NCI-H2196 (cell line): ENCODE results near the gene PPIG.
"Not testable (repeated sequence)": the region's sequence is repeated elsewhere in the genome, so short reads cannot be mapped to it uniquely, and the experiment has no call there.

ENCODE experiments used
- DNase-seq: peaks from one replicate; lab custom pipeline; 2025; ENCODE audit not compliant: unreplicated experiment; lab: John Stamatoyannopoulos, UW

PPIG gene

GRCh38 chr2:169663247-169663646 is 79.1 kb downstream of the PPIG start:
- DNase-seq = no peak

DNA sequence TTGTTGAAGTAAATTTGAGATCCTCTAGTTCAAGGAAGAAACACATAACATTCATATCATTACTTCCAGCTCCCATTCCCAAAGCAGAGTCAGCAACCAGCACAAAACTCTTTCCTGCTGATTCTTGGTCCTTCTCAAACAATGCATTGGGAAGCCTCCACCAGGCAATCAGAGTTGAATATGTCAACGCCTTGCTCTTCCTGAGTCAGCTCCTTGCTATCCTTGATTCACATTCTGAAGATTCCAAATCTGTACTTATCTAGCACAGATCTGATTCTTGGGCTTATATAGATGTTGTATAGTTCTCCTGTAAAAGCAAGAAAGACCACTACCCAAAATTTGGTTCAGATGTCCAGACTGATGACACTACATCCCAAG is 80.4 kb downstream of the PPIG start:
- DNase-seq = no peak

DNA sequence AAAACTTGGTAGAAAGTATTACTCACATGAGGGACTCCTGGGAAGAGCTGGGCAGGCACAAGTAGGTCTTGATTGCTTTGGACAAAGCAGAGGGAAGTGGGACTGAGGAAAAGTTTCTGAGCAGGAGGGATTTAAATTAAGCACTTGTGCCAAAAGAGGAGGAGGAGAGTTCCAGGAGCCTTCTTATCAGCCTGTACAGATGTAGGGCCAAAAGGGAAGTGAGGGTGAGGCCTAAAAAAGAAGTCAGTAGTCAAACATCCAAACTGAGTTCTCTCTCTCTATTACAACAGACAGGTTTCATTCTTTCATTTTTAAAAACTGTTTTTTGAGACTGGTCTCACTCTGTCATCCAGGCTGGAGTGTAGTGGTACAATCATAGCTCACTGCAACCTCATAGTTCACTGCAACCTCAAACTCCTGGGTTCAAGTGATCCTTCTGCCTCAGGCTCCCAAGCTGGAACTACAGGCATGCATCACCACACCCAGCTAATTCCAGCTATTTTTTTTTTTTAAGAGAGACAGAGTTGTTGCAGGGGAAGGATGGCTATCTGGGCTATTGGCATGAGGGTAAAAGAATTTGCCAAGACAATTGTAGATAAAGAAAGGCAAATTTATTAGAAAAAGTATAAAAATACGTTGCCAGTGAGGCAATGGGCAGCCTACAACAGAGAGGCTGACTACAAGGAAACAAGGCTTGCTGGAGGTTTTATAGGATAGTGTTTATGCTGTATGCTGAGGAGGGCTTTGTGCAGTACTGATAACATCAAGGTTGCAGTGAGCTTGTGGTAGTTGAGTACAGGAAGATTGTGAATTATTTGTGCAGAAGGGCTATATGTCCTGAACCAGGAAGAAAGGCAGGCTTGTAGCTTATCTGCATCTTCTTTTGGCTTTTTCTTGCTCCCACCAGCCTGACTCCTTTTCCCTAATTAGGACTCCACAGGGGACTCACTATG is 81.1 kb downstream of the PPIG start:
- DNase-seq = no peak

DNA sequence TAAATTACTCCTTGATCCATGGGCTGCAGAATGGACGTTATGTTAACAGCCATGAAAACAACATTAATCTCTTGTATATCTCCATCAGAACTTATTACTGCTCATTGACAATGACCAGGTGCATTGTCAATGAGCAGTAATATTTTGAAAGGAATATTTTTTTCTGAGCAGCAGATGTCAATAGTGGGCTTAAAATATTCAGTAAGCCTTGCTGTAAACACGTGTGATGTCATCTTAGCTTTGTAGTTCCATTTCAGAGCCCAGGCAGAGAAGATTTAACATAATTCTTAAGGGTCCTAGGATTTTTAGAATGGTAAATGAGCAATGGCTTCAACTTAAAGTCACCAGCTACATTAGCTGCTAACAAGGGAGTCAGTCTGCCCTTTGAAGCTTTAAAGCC is 83.4 kb downstream of the PPIG start:
- no peak for DNase-seq

DNA sequence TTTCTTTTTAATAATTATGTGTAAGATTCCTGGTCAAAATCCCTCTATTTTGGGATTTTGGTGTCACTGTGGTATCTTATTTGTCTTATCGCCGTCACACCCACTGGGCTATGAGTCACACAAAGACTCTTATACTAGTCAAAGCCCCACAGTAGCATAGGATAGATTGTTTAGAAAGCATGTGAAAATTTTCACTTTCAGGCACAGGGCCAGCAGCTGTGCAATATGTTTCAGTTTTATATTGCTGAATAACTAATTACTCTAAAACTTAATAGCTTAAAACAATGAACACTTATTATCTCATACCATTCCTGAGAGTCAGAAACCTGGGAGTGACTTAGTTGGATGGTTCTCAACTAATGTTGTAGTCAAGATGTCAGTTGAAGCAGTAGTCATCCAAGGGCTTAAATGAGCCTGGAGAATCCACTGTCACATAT is 86.1 kb downstream of the PPIG start:
- no peak for DNase-seq

GRCh38 chr2:169670937-169671336 is 86.8 kb downstream of the PPIG start:
- DNase-seq = no peak

DNA sequence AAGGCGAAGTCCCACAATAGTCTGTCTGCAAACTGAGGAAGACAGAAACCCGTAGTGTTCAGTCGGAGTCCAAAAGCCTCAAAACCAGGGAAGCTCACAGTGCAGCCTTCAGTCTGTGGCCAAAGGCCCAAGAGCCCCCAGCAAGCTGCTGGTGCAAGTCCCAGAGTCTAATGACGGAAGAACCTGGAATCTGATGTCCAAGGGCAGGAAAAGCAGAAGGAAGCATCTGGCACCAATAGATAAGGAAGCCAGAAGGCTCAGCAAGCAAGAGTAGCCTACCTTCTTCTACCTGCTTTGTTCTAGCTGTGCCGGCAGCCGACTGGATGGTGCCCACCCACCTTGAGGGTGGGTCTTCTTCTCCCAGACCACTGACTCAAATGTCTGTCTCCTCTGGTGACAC is 88.3 kb downstream of the PPIG start:
- no peak for DNase-seq

DNA sequence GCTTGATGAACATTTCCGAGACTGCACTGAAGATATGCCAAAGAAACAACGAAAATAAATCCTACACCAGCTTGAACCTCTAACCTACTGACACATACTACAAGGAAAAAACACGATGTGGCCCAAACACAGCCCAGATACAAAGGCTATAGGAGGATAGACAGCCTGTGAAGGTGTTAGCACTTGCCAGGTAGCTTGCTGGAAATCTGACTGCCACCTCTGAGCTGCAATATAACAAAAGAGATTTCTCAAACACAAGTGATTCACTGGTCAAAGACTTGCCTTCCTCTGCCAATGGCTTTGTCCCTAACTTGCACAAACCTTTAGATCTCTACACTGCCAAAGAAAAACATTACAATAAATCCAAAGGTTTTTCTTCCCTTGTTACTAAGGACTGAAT is 89.0 kb downstream of the PPIG start:
- no peak for DNase-seq

- DNase-seq = no peak
Observed at GRCh38 chr2:169673921-169674320, 89.8 kb downstream of the PPIG start.

GRCh38 chr2:169676357-169676756 is 92.2 kb downstream of the PPIG start:
- DNase-seq = no peak

DNA sequence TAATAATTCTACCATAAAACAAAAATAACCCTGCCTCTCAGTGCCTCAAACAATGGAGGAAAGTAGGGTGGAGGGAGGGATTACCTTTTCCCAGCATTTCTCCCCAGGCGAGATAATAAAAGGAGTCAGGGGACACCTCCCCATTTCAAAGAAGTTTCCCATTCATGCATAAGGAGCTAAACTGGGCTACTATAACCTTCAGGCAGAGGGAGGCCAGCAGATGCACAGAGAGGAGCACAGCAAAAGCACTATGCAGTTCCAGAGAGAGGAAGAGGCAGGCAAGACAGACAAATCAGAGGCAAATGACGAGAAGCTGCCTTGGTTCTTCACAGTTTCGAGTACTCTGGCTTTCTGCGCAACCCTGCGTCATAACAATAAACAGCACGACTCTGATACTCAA is 92.7 kb downstream of the PPIG start:
- no peak for DNase-seq

- no peak for DNase-seq
Observed at GRCh38 chr2:169683054-169683424, 98.9 kb downstream of the PPIG start.

DNA sequence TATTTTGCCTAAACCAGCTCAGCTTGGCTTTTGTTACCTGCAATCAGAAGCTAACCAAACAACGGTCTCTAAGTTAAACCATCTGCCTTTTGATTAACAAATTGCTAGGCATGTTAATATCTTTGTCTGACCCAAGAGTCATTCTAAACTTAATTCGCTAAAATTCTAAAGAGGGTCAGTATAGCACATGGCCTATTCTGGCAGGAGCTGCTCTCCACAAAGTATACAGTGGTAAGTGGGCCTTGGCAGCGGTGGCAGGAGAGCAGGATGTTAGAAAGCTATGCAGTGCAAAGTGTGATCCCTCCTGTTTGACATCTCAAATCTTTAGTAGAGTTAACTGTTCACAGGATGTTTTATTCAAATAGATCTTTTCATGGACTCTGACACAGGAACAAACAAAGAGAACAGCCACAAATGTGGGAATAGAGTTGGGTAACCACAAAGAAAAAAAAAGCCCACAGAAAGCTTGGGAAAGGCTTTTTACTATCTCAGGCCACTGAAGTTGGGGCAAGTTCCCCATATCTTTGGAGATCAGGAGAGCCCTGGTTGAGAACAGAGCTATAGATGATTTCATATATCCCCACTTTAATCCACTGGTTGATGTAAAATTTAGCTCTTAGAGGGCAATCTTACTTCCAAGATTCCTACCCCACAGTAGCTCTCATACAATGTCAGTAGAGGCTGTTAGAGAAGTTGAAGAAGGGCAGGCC is 99.4 kb downstream of the PPIG start:
- DNase-seq = no peak

GRCh38 chr2:169684135-169684565 is 100.0 kb downstream of the PPIG start:
- DNase-seq = no peak

DNA sequence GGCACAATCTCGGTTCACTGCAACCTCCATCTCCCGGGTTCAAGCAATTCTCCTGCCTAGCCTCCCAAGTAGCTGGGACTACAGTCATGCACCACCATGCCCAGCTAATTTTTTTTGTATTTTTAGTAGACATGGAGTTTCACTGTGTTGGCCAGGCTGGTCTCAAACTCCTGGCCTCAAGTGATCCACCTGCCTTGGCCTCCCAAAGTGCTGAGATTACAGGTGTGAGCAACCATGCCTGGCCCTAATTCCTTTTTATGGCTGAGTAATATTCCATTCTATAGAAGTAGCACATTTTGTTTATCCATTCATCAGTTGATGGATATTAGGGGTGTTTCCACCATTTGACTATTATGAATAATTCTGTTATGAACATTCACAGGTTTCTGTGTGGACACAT is 100.6 kb downstream of the PPIG start:
- DNase-seq = not testable (repeated sequence)

DNA sequence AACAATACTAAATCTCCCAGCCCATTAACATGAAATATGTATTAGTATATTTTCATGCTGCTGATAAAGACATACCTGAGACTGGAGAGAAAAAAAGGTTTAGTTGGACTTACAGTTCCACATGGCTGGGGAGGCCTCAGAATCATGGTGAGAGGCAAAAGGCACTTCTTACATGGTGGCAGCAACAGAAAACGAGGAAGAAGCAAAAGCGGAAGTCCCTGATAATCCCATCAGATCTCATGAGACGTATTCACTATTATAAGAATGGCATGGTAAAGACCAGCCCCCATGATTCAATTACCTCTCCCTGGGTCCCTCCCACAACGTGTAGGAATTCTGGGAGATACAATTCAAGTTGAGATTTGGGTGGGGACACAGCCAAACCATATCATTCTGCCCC is 102.7 kb downstream of the PPIG start:
- not testable (repeated sequence) for DNase-seq

DNA sequence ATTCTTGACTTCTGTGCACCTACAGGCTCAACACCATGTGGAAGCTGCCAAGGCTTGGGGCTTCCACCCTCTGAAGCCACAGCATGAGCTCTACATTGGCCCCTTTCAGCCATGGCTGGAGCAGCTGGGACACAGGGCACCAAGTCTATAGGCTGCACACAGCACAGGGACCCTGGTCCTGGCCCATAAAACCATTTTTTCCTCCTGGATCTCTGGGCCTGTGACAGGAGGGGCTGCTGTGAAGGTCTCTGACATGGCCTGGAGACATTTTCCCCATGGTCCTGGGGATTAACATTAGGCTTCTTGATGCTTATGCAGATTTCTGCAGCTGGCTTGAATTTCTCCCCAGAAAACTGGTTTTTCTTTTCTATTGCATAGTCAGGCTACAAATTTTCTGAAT is 103.8 kb downstream of the PPIG start:
- not testable (repeated sequence) for DNase-seq

DNA sequence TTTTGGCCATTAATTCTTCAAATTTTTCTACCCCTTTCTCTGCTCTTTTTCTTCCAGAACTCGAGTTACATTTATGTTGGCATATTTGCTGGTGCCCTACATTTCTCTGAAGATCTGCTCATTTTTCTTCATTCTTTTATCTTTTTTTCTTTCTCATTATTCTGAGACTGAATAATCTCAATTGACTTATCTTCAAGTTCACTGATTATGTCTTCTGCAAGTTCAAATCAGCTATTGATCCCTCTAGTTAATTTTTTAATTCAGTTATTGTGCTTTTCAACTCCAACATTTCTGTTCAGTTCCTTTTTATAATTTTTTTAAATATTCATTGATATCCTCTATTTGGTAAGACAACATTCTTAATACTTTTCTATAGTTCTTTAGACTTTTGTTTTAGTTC is 106.8 kb downstream of the PPIG start:
- DNase-seq = no peak
